GM12875 (cell line): Measurements from ENCODE around the gene SPINDOC.

ENCODE experiments used
- H3K4me3 ChIP-seq: one replicate; pipeline ENCODE4 v1.5.1; 2011; ENCODE audit warnings: low read depth, low read length, control low read depth
- CTCF ChIP-seq: IDR thresholded peaks from 2 replicates; pipeline ENCODE4 v1.5.1; 2011; ENCODE audit warnings: low read depth, mild to moderate bottlenecking, control low read depth, inconsistent platforms, low read length, moderate library complexity, borderline replicate concordance; ENCODE audit not compliant: insufficient read depth

Gene SPINDOC

DNA sequence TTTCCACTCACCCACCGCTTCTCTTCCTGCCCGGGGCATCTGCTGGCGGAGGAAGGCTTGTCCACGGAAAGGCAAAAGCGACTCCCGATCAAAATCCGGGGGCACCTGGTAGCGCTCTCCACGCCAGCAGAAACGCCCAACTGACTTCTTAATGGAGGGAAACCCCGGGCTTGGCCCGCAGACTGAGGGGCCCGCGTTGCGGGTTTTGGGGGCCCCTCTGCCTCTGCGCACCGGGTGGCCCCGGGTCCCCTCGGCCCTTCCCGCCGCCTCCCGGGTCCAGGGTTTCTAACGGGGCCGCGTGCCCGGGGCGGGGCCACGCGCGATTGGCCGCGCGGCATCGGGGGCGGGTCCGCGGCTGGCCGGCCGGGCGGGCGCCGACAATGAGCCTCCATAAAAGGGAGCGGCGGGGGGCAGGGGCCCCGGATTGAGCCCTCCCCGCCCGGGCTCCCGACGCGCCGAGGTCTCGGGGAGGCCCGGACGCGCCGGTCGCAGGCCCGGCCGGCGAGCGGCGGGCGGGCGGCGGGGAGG is at the start of gene SPINDOC:
Gene SPINDOC (plus strand): TSS at position 422 of the 528 bp plus-strand sequence. CDS start 231 bp downstream, outside the sequence.
- H3K4me3 ChIP-seq, result peak within 1 kb of the TSS; percentile 95
- TF ChIP-seq CTCF, result no peak

- H3K4me3 ChIP-seq, result no peak overlapping the region
- TF ChIP-seq CTCF, result no peak
Observed at GRCh38 chr11:63763496-63764339, 49.5 kb upstream of the SPINDOC start.

DNA sequence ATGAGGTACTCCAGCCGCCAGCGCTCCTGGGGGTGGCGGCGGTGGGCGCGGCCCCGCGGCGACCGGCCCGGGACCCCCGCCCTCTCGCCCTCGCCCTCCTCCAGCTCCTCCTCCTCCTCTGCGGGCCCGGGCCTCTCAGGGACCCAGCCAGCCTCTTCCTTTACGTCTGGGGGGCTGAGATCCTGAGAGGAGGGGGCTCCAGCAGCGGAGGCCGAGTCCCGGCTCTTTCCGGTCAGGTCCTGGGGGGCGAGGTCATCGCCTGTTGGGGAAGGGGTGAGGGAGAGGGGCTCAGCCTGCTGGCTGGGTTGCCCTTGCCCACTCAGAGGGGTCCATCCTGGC is 48.9 kb upstream of the SPINDOC start:
- TF ChIP-seq CTCF, result no peak

GRCh38 chr11:63764679-63765647 is 48.3 kb upstream of the SPINDOC start:
- no peak overlapping the region for H3K4me3 ChIP-seq
- TF ChIP-seq CTCF, result no peak

More for the DNA sequence above, 48.9 kb upstream of the SPINDOC start:
- H3K4me3 ChIP-seq, result no peak overlapping the region

- H3K4me3 ChIP-seq, result no peak overlapping the region
- no peak for TF ChIP-seq CTCF
Observed at GRCh38 chr11:63765688-63766241, 47.5 kb upstream of the SPINDOC start.

DNA sequence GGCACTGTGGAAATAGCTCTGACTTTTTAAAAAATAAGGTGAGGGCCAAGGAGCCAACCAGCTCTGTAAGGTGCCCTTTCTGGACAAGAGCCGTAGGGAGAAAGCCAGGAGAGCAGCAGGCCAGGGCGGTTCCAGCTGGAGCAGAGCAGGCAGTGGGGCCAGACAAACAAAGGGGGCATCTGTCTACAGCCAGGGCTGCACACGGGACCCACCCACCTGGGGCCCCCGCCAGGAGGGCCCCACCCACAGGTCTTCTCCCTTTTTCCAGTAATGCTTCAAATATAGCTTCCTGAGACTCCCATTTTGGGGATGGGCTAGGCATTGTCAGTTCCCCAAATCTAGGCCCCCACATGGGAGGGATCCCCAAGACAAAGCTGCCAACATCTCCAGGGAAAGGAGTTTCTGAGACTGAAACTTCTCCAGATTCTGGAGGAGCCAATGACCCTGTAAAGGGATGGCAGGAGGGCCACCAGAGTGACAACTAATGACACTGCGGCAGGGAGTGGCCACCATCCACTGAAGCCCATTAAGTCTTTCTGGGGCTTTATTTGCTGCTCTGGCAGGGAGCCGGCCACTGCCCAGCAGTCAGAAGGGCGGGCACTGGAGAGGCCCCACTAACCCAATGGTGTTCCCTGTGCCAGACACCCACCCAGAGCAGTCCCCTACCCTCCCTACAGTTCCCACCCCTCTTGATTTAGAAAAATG is 46.6 kb upstream of the SPINDOC start:
- H3K4me3 ChIP-seq, result no peak overlapping the region
- no peak for TF ChIP-seq CTCF
